SU-DHL-6 (cell line): ENCODE data around the gene KCNQ1OT1.

Experiments used
- EZH2phosphoT487 ChIP-seq: fragments of 200-600 bp; sonication (generic), shearing (Covaris generic); conservative IDR thresholded peaks from 2 replicates; pipeline ENCODE4 v1.6.1; 2018; ENCODE audit warnings: mild to moderate bottlenecking, antibody characterized with exemption, low read length, moderate library complexity, mixed read lengths
- TF ChIP-seq, protein P1 (sequence below): fragments of 200-600 bp; sonication (generic); IDR thresholded peaks from one replicate; pipeline ENCODE4 v1.5.1; 2017; ENCODE audit warnings: antibody characterized with exemption, mild to moderate bottlenecking, low read length, moderate library complexity; ENCODE audit not compliant: insufficient read depth, poor library complexity, severe bottlenecking

DNA sequence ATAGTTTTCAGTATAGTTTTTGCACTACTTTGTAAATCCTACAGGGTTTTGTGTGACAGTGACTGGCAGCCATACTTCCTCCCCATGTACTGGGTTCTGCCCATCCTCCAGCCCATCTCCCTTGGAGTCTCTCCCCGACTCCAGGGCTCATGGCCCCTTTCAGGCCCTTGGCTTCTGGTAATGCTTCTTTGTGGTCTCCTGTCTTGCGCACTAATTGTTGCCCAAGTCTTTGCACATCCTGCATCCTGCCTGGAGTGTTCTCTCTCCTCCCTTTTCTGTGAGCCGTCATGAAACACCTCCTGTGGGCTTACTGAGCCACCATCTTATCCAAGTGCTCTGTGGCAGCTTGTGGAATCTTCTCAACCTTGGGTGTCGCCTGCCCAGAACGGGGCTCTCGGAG is 11.4 kb upstream of the KCNQ1OT1 start:
- TF ChIP-seq, protein P1, sequence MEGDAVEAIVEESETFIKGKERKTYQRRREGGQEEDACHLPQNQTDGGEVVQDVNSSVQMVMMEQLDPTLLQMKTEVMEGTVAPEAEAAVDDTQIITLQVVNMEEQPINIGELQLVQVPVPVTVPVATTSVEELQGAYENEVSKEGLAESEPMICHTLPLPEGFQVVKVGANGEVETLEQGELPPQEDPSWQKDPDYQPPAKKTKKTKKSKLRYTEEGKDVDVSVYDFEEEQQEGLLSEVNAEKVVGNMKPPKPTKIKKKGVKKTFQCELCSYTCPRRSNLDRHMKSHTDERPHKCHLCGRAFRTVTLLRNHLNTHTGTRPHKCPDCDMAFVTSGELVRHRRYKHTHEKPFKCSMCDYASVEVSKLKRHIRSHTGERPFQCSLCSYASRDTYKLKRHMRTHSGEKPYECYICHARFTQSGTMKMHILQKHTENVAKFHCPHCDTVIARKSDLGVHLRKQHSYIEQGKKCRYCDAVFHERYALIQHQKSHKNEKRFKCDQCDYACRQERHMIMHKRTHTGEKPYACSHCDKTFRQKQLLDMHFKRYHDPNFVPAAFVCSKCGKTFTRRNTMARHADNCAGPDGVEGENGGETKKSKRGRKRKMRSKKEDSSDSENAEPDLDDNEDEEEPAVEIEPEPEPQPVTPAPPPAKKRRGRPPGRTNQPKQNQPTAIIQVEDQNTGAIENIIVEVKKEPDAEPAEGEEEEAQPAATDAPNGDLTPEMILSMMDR, result no peak
- no peak for TF ChIP-seq EZH2phosphoT487
